H9 (cell line): Measurements from ENCODE around the gene GPLD1. TPM values are rescaled to one million over a fixed set of nuclear protein-coding genes. Genes with fewer than 3 reads are reported as not detected.
A peak's percentile ranks its signal among the peaks of the same experiment; 100 is the strongest.

ENCODE experiments used
- DNase-seq: peaks from one replicate; pipeline ENCODE4 v3.0.0-alpha.2; 2017
- H2AFZ ChIP-seq: one replicate; pipeline ENCODE4 v1.6.1; 2013; ENCODE audit warnings: mild to moderate bottlenecking, low read length, control low read depth, moderate library complexity
- H2AK5ac ChIP-seq: 2 replicates; pipeline ENCODE4 v1.6.1; 2013; ENCODE audit warnings: low read length, control low read depth, mixed read lengths; ENCODE audit not compliant: insufficient read length
- H2BK120ac ChIP-seq: one replicate; pipeline ENCODE4 v1.6.1; 2013; ENCODE audit warnings: low read depth, mild to moderate bottlenecking, low read length, control low read depth, inconsistent platforms; ENCODE audit not compliant: poor library complexity, severe bottlenecking
- H2BK12ac ChIP-seq: 2 replicates; pipeline ENCODE4 v1.6.1; 2013; ENCODE audit warnings: low read length, control low read depth, mixed read lengths, low read depth; ENCODE audit not compliant: insufficient read length
- H2BK15ac ChIP-seq: 2 replicates; pipeline ENCODE4 v1.6.1; 2013; ENCODE audit warnings: low read depth, low read length, control low read depth
- H2BK20ac ChIP-seq: one replicate; pipeline ENCODE4 v1.6.1; 2013; ENCODE audit warnings: low read depth, mild to moderate bottlenecking, low read length, control low read depth, inconsistent platforms; ENCODE audit not compliant: poor library complexity, severe bottlenecking
- H2BK5ac ChIP-seq: 2 replicates; pipeline ENCODE4 v1.6.1; 2013; ENCODE audit warnings: low read length, control low read depth, mixed read lengths; ENCODE audit not compliant: insufficient read length
- H3K14ac ChIP-seq: 2 replicates; pipeline ENCODE4 v1.6.1; 2013; ENCODE audit warnings: low read length, control low read depth; ENCODE audit not compliant: insufficient read depth
- H3K18ac ChIP-seq: 2 replicates; pipeline ENCODE4 v1.6.1; 2013; ENCODE audit warnings: low read depth, mild to moderate bottlenecking, mixed read lengths, low read length, control low read depth; ENCODE audit not compliant: insufficient read length
- H3K23ac ChIP-seq: 2 replicates; pipeline ENCODE4 v1.6.1; 2013; ENCODE audit warnings: low read length, control low read depth, mixed read lengths, low read depth; ENCODE audit not compliant: insufficient read length
- H3K23me2 ChIP-seq: 2 replicates; pipeline ENCODE4 v1.6.1; 2013; ENCODE audit warnings: low read depth, mild to moderate bottlenecking, mixed read lengths, low read length, control low read depth; ENCODE audit not compliant: insufficient read length, poor library complexity, severe bottlenecking
- H3K27ac ChIP-seq: 2 replicates; pipeline ENCODE4 v1.5.1; 2013; ENCODE audit warnings: low read length, control low read depth, mixed read lengths, low read depth; ENCODE audit not compliant: insufficient read length
- H3K27me3 ChIP-seq: 2 replicates; pipeline ENCODE4 v1.6.1; 2013; ENCODE audit warnings: low read length, control low read depth, inconsistent platforms; ENCODE audit not compliant: insufficient read depth
- H3K4ac ChIP-seq: 2 replicates; pipeline ENCODE4 v1.6.1; 2013; ENCODE audit warnings: low read depth, mild to moderate bottlenecking, control low read depth, inconsistent platforms, low read length, moderate library complexity
- H3K4me1 ChIP-seq: 2 replicates; pipeline ENCODE4 v1.6.1; 2013; ENCODE audit warnings: low read length, control low read depth, inconsistent platforms; ENCODE audit not compliant: insufficient read depth
- H3K4me2 ChIP-seq: 2 replicates; pipeline ENCODE4 v1.6.1; 2013; ENCODE audit warnings: low read length, control low read depth, mixed read lengths; ENCODE audit not compliant: insufficient read length, insufficient read depth
- H3K56ac ChIP-seq: 2 replicates; pipeline ENCODE4 v1.6.1; 2013; ENCODE audit warnings: low read depth, mild to moderate bottlenecking, mixed read lengths, low read length, control low read depth; ENCODE audit not compliant: insufficient read length
- H3K79me1 ChIP-seq: 2 replicates; pipeline ENCODE4 v1.6.1; 2013; ENCODE audit warnings: low read depth, mild to moderate bottlenecking, moderate library complexity, low read length, control low read depth, inconsistent platforms; ENCODE audit not compliant: insufficient read depth, poor library complexity, severe bottlenecking
- H3K79me2 ChIP-seq: 2 replicates; pipeline ENCODE4 v1.6.1; 2013; ENCODE audit warnings: low read length, control low read depth, inconsistent platforms; ENCODE audit not compliant: insufficient read depth
- H3K9ac ChIP-seq: 2 replicates; pipeline ENCODE4 v1.6.1; 2013; ENCODE audit warnings: low read length, control low read depth, mixed read lengths; ENCODE audit not compliant: insufficient read length; ENCODE audit errors: extremely low read depth
- H3K9me3 ChIP-seq: one replicate; pipeline ENCODE4 v1.6.1; 2013; ENCODE audit warnings: low read depth, low read length, inconsistent platforms; ENCODE audit not compliant: control insufficient read depth
- H3T11ph ChIP-seq: one replicate; pipeline ENCODE4 v1.6.1; 2013; ENCODE audit warnings: mild to moderate bottlenecking, low read length, control low read depth, inconsistent platforms
- H4K20me1 ChIP-seq: one replicate; pipeline ENCODE4 v1.6.1; 2013; ENCODE audit not compliant: control insufficient read depth, insufficient read length, insufficient read depth
- H4K5ac ChIP-seq: 2 replicates; pipeline ENCODE4 v1.6.1; 2013; ENCODE audit warnings: low read depth, mild to moderate bottlenecking, mixed read lengths, low read length, control low read depth; ENCODE audit not compliant: insufficient read length
- H4K8ac ChIP-seq: replicated peaks from 2 replicates; pipeline ENCODE4 v1.6.1; 2013; ENCODE audit warnings: low read length, control low read depth, mixed read lengths, low read depth; ENCODE audit not compliant: insufficient read length
- H4K91ac ChIP-seq: 2 replicates; pipeline ENCODE4 v1.6.1; 2013; ENCODE audit warnings: low read depth, mild to moderate bottlenecking, moderate library complexity, mixed read lengths, low read length, control low read depth; ENCODE audit not compliant: insufficient read length
- H3K27ac Mint-ChIP-seq, 3 experiments: 2 replicates in 2 of 3; 3 replicates in 1 of 3; pipeline ENCODE4 v1.8.0; 2020 to 2021; ENCODE audit warnings: mixed read lengths in 3 of 3, mild to moderate bottlenecking in 1 of 3, moderate library complexity in 1 of 3
- H3K27me3 Mint-ChIP-seq: 2 replicates; pipeline ENCODE4 v1.8.0; 2021; ENCODE audit warnings: low read depth, mild to moderate bottlenecking, moderate library complexity, mixed read lengths
- H3K36me3 Mint-ChIP-seq, 3 experiments: 2 replicates in 2 of 3; 3 replicates in 1 of 3; pipeline ENCODE4 v1.8.0; 2020 to 2021; ENCODE audit warnings: low read depth in 3 of 3, mixed read lengths in 3 of 3; ENCODE audit not compliant: insufficient read depth in 1 of 3
- H3K4me1 Mint-ChIP-seq, 2 experiments: 2 replicates each; pipeline ENCODE4 v1.8.0; 2020; ENCODE audit warnings: mixed read lengths in 2 of 2
- H3K4me3 Mint-ChIP-seq, 2 experiments: 2 replicates in 1 of 2; 3 replicates in 1 of 2; pipeline ENCODE4 v1.8.0; 2020 to 2021; ENCODE audit warnings: mild to moderate bottlenecking in 2 of 2, mixed read lengths in 2 of 2, moderate library complexity in 1 of 2
- H3K9me3 Mint-ChIP-seq, 2 experiments: 2 replicates in 1 of 2; 3 replicates in 1 of 2; pipeline ENCODE4 v1.8.0; 2020; ENCODE audit warnings: mild to moderate bottlenecking in 2 of 2, mixed read lengths in 2 of 2, moderate library complexity in 1 of 2
- CTCF ChIP-seq: fragments of 200-600 bp; sonication (generic); conservative IDR thresholded peaks from 3 replicates; pipeline ENCODE4 v1.8.0; 2021; ENCODE audit warnings: antibody characterized with exemption, mild to moderate bottlenecking
- WGBS: extraction: QIAGEN DNeasy Blood & Tissue Kit; methylation state at CpG from one replicate; pipeline ENCODE4 v1.1.7; 2013; ENCODE audit warnings: missing lambda C conversion rate, low lambda C conversion rate, mixed read lengths; ENCODE audit not compliant: insufficient read length; ENCODE audit errors: extremely low coverage; 5-methylcytosine and 5-hydroxymethylcytosine counted together
- total RNA-seq: library from RNA; stranded (reverse); gene quantifications from 2 replicates; pipeline ENCODE4 v1.2.1, GENCODE V29; 2021

GPLD1 gene
- total RNA-seq, 1 experiment from 2014 or later: 8.0 TPM

DNA sequence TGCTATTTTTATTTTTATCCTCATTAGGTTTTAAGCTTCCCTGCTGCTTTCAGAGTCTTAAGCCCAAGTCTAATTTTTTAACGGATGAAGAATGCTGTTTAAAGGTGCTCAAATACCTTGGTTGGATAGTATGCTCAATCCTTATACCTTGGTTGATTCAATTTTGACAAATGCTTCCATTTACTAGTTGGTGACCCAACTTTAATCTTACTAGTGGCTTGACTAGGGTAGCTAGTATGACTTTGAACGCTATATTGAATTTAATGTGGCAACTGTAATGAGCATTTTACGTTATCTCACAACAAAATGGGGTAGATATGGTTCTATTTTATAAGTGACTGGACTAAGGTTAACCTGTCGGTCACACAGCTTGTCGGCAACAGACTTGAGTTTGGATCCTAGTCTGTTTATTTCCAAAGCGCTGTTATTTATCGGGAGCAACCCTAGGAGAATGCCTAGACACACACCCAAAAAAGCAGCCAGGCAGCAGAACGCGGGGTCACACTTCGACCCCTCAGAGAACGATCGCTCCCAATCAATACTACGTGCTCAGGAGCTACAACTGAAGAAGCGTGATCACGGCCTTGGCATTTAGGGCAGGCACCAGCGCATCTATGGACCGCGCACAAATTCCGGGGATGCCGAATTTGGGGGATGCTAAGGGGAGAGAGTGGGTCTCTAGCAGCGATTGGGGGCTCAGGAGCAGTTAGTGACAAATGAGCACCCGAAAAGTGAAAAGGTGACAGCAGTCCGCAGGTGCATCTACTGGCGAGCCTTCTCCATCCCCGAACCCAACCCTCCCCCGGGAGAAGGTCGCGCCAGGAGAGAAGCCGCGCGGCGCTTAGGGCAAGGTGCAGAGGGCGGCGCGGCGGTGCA lies 4.8 kb upstream of the GPLD1 start:
- no peak overlapping the region for H3K4ac ChIP-seq
- no peak overlapping the region for H3K14ac ChIP-seq
- no peak overlapping the region for H2AFZ ChIP-seq
- WGBS: no CpG with 5 or more reads among the region's 36 CpGs
- no peaks in the 10 kb centered on the region for H3K9me3 ChIP-seq
- Mint-ChIP-seq H3K9me3 (peaks cover 0 to 9% of the 10 kb centered on the region in 2 experiments; a peak in 3 of 5 replicates), H3K36me3 (peaks cover 3 to 15% (median 14%) of the 10 kb centered on the region in 3 experiments; a peak in 6 of 7 replicates), H3K4me1 (peaks cover 23 to 26% of the 10 kb centered on the region in 2 experiments), H3K27me3 (peaks cover 34% of the 10 kb centered on the region), H3K27ac (peak overlapping the region in 1 of 3 experiments; percentile 52; a peak in 1 of 7 replicates), H3K4me3 (peak overlapping the region; percentile 80 to 83)
- H3K23me2 ChIP-seq: peaks cover 11% of the 10 kb centered on the region
- H3K18ac ChIP-seq: no peak overlapping the region
- H2BK15ac ChIP-seq: no peak overlapping the region
- H3K27me3 ChIP-seq: peaks cover 4% of the 10 kb centered on the region; the same call in 1 of the 2 replicates
- H2AK5ac ChIP-seq: no peak overlapping the region
- H3K4me1 ChIP-seq: no peaks in the 10 kb centered on the region
- H3K23ac ChIP-seq: no peak overlapping the region
- peak overlapping the region; percentile 93 for H3K4me2 ChIP-seq
- no peak overlapping the region for H3T11ph ChIP-seq
- no peak overlapping the region for H2BK120ac ChIP-seq
- H4K5ac ChIP-seq: no peak overlapping the region
- H2BK5ac ChIP-seq: no peak overlapping the region
- no peaks in the 10 kb centered on the region for H3K79me2 ChIP-seq
- no peak overlapping the region for H3K27ac ChIP-seq
- no peak overlapping the region for H4K91ac ChIP-seq
- no peak overlapping the region for H2BK20ac ChIP-seq
- no peak overlapping the region for H2BK12ac ChIP-seq
- H4K8ac ChIP-seq: no peak overlapping the region
- H3K79me1 ChIP-seq: no peaks in the 10 kb centered on the region
- no peak for TF ChIP-seq CTCF
- no peaks in the 10 kb centered on the region for H4K20me1 ChIP-seq
- H3K56ac ChIP-seq: no peak overlapping the region
- DNase-seq: no peak
- no peak overlapping the region for H3K9ac ChIP-seq
